Effector memory CD4-positive, alpha-beta T cell (primary cell): ENCODE data around the gene TCF7.
"Not testable (repeated sequence)": the region's sequence is repeated elsewhere in the genome, so short reads cannot be mapped to it uniquely, and the experiment has no call there.

Experiments
- DNase-seq, 3 donors: peaks; one replicate each; pipeline ENCODE4 v3.0.0-alpha.2; 2020
- H3K27ac ChIP-seq: 2 replicates; pipeline ENCODE4 v1.7.0; 2013; ENCODE audit warnings: mild to moderate bottlenecking, low read length, moderate library complexity; ENCODE audit not compliant: insufficient read depth, poor library complexity, severe bottlenecking
- H3K27me3 ChIP-seq: replicated peaks from 2 replicates; pipeline ENCODE4 v1.7.0; 2013; ENCODE audit warnings: mild to moderate bottlenecking, low read length; ENCODE audit not compliant: insufficient read depth, control insufficient read depth, poor library complexity, severe bottlenecking
- H3K36me3 ChIP-seq: 2 replicates; pipeline ENCODE4 v1.7.0; 2013; ENCODE audit warnings: mild to moderate bottlenecking, low read length, moderate library complexity; ENCODE audit not compliant: control insufficient read depth, insufficient read depth
- H3K4me1 ChIP-seq: 2 replicates; pipeline ENCODE4 v1.7.0; 2013; ENCODE audit warnings: low read length, mild to moderate bottlenecking; ENCODE audit not compliant: control insufficient read depth, insufficient read depth, poor library complexity, severe bottlenecking
- H3K4me3 ChIP-seq: 2 replicates; pipeline ENCODE4 v1.7.0; 2013; ENCODE audit warnings: low read length, low read depth, mild to moderate bottlenecking; ENCODE audit not compliant: insufficient read depth, poor library complexity, severe bottlenecking
- H3K9me3 ChIP-seq: 2 replicates; pipeline ENCODE4 v1.7.0; 2013; ENCODE audit warnings: mild to moderate bottlenecking, low read length, moderate library complexity; ENCODE audit not compliant: control insufficient read depth

The TCF7 gene

GRCh38 chr5:134151723-134152122 lies 37.2 kb downstream of the TCF7 start:
- Histone ChIP-seq H3K4me3 (no peak overlapping the region), H3K4me1 (peaks cover 21% of the 10 kb centered on the region), H3K27me3 (no peaks in the 10 kb centered on the region), H3K27ac (peak overlapping the region; percentile 0), H3K9me3 (no peaks in the 10 kb centered on the region), H3K36me3 (peaks cover 36% of the 10 kb centered on the region)
- DNase-seq = no peak

DNA sequence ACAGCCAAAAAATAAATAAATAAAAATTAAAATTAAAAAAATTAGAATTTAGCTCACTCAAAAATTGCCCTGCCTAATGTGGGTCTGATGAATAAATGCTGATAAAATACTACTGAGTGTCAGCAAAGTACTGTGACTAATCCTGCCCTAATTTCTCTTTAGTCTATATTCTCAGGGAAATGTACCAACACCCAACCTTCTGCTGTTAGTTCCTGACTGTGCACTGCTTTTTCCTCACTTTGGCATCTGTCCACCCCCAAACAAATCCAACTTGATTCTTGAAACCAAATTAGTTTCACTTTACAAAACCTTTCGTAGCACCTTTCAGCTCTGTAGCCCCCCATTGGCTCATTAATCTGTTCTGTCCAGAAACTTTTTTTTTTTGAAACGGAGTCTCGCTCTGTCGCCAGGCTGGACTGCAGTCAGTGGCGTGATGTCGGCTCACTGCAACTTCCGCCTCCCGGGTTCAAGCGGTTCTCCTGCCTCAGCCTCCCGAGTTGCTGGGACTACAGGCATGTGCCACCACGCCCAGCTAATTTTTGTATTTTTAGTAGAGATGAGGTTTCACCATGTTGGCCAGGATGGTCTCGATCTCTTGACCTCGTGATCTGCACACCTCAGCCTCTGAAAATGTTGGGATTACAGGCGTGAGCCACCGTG lies 37.8 kb downstream of the TCF7 start:
- not testable (repeated sequence) for DNase-seq, H3K4me3 ChIP-seq, H3K9me3 ChIP-seq, H3K27me3 ChIP-seq, H3K27ac ChIP-seq
- Histone ChIP-seq H3K4me1 (peaks cover 21% of the 10 kb centered on the region), H3K36me3 (peaks cover 31% of the 10 kb centered on the region)

GRCh38 chr5:134153241-134153640 lies 38.8 kb downstream of the TCF7 start:
- Histone ChIP-seq H3K27ac (no peak overlapping the region), H3K9me3 (no peaks in the 10 kb centered on the region)

GRCh38 chr5:134153657-134154056 lies 39.2 kb downstream of the TCF7 start:
- no peak overlapping the region for H3K27ac ChIP-seq
- H3K36me3 ChIP-seq = peaks cover 42% of the 10 kb centered on the region
- peaks cover 21% of the 10 kb centered on the region for H3K4me1 ChIP-seq
- no peak overlapping the region for H3K4me3 ChIP-seq
- no peak for DNase-seq
- H3K27me3 ChIP-seq = no peaks in the 10 kb centered on the region
- H3K9me3 ChIP-seq = no peaks in the 10 kb centered on the region

More at GRCh38 chr5:134153241-134153640, 38.8 kb downstream of the TCF7 start:
- Histone ChIP-seq H3K4me3 (no peak overlapping the region), H3K36me3 (peaks cover 38% of the 10 kb centered on the region), H3K27me3 (no peaks in the 10 kb centered on the region), H3K4me1 (peaks cover 21% of the 10 kb centered on the region)
- no peak for DNase-seq

DNA sequence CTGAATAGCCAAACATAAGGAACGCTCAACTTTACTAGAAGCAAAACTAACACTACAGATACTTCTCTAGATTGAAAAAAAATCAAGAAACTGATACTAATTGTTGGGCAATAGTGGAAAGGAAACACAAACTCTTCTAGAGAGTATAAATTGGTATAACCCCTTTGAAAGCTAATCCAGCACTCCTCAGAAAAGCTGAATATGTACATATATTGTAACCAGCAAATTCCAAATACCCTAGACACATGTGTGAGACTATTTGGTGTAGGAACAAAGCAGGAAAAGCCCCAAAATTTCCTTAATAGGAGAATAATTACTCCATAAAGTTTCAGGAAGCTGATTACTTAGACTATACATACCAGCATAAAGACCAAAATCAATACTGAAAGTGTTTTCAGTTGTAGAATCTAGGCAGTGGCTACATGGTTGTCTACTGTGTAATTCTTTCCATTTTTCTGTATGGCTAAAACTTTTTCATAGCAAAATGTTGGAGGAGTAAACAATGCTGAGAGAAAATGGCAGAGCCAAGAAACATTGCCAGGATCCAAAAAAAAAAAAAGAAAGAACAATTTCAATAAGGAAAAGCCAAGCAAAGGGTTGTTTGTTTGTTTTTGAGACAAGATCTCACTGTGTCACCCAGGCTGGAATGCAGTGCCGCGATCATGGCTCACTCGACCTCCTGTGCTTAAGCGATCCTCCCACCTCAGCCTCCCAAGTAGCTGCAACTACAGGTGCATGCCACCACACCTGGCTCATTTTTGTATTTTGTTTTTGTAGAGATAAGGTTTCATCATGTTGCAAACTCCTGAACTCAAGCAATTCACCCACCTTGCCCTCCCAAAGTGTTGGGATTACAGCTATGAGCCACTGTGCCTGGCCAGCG lies 47.3 kb downstream of the TCF7 start:
- Histone ChIP-seq H3K27me3 (no peaks in the 10 kb centered on the region), H3K36me3 (peaks cover 54% of the 10 kb centered on the region), H3K4me3 (no peak overlapping the region), H3K4me1 (no peaks in the 10 kb centered on the region), H3K27ac (no peak overlapping the region), H3K9me3 (no peaks in the 10 kb centered on the region)
- no peak for DNase-seq

DNA sequence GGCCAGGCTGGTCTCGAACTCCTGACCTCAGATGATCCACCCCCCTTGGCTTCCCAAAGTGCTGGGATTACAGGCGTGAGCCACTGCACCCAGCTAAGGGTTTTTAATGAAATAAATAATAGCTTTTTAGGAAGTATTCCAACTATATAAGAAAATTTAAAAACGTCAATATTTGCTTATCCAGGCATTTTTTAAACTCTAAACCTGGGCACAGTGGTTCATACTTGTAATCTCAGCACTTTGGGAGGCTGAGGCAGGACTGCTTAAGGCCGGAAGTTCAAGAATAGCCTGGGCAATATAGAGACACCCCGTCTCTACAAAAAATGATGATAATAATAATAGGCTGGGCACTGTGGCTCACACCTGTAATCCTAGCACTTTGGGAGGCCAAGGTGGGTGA lies 48.1 kb downstream of the TCF7 start:
- H3K9me3 ChIP-seq = no peaks in the 10 kb centered on the region
- no peak for DNase-seq
- H3K36me3 ChIP-seq = peaks cover 56% of the 10 kb centered on the region

DNA sequence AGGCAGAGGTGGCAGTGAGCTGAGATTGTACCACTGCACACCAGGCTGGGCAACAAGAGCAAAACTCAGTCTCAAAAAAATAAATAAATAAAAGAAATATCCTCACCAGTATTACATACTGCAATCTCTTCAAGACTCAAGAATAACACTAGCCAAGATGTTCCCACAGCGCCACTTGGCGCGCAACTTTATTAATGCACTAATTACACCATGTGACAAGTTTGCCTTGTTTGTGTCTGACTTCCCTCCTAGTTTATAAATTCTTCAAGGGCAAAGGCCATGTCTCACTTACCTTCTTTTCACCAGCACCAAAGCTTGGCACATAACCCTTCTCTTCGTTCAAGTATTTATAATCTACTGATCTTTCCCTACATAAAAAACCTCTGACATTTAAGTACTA lies 57.5 kb downstream of the TCF7 start:
- no peak for DNase-seq
- Histone ChIP-seq H3K36me3 (peaks cover 57% of the 10 kb centered on the region), H3K27me3 (no peaks in the 10 kb centered on the region), H3K27ac (no peak overlapping the region), H3K4me1 (peaks cover 10% of the 10 kb centered on the region), H3K9me3 (no peaks in the 10 kb centered on the region), H3K4me3 (no peak overlapping the region)

More for the DNA sequence above, 48.1 kb downstream of the TCF7 start:
- Histone ChIP-seq H3K4me1 (no peaks in the 10 kb centered on the region), H3K4me3 (no peak overlapping the region), H3K27me3 (no peaks in the 10 kb centered on the region), H3K27ac (no peak overlapping the region)

DNA sequence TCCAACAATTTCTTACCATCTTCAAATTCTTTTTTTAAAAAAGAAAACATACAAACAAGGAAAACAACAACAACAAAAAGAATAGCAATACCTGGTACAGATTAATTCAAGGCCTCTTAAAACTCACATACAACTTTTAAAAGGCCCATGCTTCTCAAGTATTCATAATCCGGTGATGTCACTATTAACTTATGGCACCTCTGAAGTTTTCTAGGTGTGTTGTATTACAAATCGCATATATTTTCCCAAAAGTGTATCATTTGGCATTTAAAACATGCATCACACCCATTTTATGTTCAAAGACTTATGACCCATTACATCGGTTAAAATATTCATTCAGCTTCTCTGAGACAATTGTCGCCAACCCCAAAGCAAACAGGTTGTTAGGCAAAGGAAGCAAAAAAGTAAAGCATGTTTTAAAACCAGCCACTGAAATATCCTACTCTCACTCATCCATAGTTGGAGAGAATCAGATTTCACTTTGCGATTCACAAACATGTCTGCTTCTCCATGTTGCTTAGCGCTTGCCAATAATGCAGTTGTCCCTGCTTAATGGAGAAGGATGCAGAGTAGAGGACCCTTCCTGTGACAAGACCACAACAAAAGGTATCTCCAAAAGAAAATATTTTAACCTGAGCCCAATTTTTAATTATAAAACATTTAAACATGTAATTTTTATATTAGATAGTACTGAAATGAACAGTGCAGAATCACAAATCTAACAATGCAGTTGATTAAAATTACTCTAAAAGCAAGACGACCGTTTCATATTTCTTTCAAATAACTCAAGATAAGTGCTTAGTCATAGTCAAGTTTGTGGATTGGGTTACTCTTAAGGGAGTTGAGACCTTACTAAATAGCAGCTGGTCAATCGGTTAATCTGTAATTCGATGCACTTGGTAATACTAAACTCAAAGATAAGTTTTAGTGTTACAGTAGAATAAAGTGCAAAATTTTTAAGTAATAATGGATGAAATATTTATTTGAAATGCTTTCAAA lies 60.7 kb downstream of the TCF7 start:
- Histone ChIP-seq H3K27me3 (no peaks in the 10 kb centered on the region), H3K36me3 (peaks cover 37% of the 10 kb centered on the region), H3K9me3 (no peaks in the 10 kb centered on the region), H3K4me1 (peaks cover 16% of the 10 kb centered on the region), H3K27ac (peak overlapping the region; percentile 98), H3K4me3 (peak overlapping the region; percentile 86)
- no peak for DNase-seq

DNA sequence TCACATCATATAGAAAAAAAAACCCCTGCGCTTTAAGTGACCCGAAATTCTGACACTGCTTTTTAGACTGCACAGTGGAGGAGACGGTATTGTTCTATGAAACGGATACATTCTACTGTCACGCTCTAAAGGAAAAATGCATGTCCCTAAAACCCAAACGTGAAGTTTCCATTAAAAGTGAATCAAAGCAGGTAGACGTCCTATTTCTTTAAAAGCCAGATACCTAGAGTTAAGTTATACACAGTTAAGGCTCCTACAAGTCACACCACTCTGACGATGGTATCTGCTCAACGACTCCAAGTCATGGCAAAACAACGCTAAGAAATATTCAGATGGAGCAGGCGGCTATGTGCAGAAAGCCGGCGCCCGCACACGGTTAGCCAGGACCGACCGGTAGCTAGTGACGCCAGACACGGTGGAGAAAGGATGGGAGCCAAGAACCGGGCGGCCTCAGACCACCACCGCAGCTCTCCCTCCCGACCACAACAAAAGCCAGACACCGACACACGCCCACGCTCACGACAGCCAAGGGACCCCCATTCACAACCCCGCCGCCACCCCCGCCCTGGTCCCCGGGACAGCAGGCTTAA lies 61.5 kb downstream of the TCF7 start:
- peak in 2 of 3 donors; percentile 46 to 53 for DNase-seq
- Histone ChIP-seq H3K4me3 (peak overlapping the region; percentile 86), H3K36me3 (peaks cover 28% of the 10 kb centered on the region), H3K27me3 (no peaks in the 10 kb centered on the region), H3K9me3 (no peaks in the 10 kb centered on the region), H3K4me1 (peaks cover 16% of the 10 kb centered on the region), H3K27ac (peak overlapping the region; percentile 98)
